Measurements from ENCODE around the gene NEGR1. TPM values are rescaled to one million over a fixed set of nuclear protein-coding genes. Genes with fewer than 3 reads are reported as not detected.

NEGR1 gene
- total and polyA plus RNA-seq, 2 experiments from 2014 or later: 0.57 to 0.94 TPM

DNA sequence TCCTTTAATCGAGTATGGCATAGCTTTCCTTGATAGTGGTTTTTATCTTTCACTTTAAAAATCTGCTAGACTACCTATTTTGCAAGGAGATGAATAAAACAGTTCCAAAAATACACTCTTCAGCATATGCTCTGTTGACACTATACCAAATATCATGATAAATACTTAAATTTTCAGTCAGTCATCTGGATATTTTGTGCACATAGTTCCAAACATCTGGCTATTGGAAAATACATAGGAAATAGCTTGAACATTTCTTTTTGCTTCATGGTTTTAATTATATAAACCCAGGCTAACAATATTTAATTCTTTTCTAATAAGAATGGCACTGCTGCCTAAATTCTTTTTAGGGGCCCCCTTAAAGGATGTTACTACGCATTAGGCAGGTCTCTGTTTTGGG, 342.1 kb downstream of the NEGR1 start:
- H3K36me3 Mint-ChIP-seq (ENCODE audit: low read depth): no peaks in the 10 kb centered on the region
- no peaks in the 10 kb centered on the region for H3K27me3 Mint-ChIP-seq (ENCODE audit: insufficient read depth, low read depth, poor library complexity)
- DNase-seq (ENCODE audit: low spot score) (no peak), ATAC-seq (no peak)
- H3K4me1 Mint-ChIP-seq: no peaks in the 10 kb centered on the region; the same call in 2 of the 3 replicates
- no peak overlapping the region for H3K4me3 Mint-ChIP-seq
- H3K79me2 ChIP-seq (replicated peaks; ENCODE audit: insufficient read depth): no peaks in the 10 kb centered on the region
- no peak overlapping the region for H3K4me2 ChIP-seq
- no peak overlapping the region for H3K4me3 ChIP-seq
- H3K27ac Mint-ChIP-seq: no peak overlapping the region
- H3F3A ChIP-seq (replicated peaks; ENCODE audit: low read depth): no peaks in the 10 kb centered on the region
- H4K20me1 ChIP-seq (replicated peaks; ENCODE audit: insufficient read depth): no peaks in the 10 kb centered on the region
- no peaks in the 10 kb centered on the region for H3K9me3 Mint-ChIP-seq
- H3K9me2 ChIP-seq (ENCODE audit: insufficient read depth): no peaks in the 10 kb centered on the region
- TF ChIP-seq NANOG (IDR thresholded peaks at IDR 0.05; ENCODE audit: borderline replicate concordance) (no peak), EZH2phosphoT487 (IDR thresholded peaks at IDR 0.05; ENCODE audit: unreplicated experiment) (no peak)
- TF ChIP-seq, protein P1, sequence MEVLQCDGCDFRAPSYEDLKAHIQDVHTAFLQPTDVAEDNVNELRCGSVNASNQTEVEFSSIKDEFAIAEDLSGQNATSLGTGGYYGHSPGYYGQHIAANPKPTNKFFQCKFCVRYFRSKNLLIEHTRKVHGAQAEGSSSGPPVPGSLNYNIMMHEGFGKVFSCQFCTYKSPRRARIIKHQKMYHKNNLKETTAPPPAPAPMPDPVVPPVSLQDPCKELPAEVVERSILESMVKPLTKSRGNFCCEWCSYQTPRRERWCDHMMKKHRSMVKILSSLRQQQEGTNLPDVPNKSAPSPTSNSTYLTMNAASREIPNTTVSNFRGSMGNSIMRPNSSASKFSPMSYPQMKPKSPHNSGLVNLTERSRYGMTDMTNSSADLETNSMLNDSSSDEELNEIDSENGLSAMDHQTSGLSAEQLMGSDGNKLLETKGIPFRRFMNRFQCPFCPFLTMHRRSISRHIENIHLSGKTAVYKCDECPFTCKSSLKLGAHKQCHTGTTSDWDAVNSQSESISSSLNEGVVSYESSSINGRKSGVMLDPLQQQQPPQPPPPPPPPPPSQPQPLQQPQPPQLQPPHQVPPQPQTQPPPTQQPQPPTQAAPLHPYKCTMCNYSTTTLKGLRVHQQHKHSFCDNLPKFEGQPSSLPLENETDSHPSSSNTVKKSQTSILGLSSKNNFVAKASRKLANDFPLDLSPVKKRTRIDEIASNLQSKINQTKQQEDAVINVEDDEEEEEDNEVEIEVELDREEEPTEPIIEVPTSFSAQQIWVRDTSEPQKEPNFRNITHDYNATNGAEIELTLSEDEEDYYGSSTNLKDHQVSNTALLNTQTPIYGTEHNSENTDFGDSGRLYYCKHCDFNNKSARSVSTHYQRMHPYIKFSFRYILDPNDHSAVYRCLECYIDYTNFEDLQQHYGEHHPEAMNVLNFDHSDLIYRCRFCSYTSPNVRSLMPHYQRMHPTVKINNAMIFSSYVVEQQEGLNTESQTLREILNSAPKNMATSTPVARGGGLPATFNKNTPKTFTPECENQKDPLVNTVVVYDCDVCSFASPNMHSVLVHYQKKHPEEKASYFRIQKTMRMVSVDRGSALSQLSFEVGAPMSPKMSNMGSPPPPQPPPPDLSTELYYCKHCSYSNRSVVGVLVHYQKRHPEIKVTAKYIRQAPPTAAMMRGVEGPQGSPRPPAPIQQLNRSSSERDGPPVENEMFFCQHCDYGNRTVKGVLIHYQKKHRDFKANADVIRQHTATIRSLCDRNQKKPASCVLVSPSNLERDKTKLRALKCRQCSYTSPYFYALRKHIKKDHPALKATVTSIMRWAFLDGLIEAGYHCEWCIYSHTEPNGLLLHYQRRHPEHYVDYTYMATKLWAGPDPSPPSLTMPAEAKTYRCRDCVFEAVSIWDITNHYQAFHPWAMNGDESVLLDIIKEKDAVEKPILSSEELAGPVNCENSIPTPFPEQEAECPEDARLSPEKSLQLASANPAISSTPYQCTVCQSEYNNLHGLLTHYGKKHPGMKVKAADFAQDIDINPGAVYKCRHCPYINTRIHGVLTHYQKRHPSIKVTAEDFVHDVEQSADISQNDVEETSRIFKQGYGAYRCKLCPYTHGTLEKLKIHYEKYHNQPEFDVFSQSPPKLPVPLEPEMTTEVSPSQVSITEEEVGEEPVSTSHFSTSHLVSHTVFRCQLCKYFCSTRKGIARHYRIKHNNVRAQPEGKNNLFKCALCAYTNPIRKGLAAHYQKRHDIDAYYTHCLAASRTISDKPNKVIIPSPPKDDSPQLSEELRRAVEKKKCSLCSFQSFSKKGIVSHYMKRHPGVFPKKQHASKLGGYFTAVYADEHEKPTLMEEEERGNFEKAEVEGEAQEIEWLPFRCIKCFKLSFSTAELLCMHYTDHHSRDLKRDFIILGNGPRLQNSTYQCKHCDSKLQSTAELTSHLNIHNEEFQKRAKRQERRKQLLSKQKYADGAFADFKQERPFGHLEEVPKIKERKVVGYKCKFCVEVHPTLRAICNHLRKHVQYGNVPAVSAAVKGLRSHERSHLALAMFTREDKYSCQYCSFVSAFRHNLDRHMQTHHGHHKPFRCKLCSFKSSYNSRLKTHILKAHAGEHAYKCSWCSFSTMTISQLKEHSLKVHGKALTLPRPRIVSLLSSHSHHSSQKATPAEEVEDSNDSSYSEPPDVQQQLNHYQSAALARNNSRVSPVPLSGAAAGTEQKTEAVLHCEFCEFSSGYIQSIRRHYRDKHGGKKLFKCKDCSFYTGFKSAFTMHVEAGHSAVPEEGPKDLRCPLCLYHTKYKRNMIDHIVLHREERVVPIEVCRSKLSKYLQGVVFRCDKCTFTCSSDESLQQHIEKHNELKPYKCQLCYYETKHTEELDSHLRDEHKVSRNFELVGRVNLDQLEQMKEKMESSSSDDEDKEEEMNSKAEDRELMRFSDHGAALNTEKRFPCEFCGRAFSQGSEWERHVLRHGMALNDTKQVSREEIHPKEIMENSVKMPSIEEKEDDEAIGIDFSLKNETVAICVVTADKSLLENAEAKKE (CRISPR knock-in tag; IDR thresholded peaks at IDR 0.05): no peak
- no peaks in the 10 kb centered on the region for H3K4me1 ChIP-seq (ENCODE audit: insufficient read depth)
- H3K27ac ChIP-seq (ENCODE audit: low read depth): no peak overlapping the region
- H3K27me3 ChIP-seq (ENCODE audit: insufficient read depth): no peaks in the 10 kb centered on the region
- no peaks in the 10 kb centered on the region for H3K36me3 ChIP-seq (ENCODE audit: insufficient read depth)
- no peak overlapping the region for H2AFZ ChIP-seq

DNA sequence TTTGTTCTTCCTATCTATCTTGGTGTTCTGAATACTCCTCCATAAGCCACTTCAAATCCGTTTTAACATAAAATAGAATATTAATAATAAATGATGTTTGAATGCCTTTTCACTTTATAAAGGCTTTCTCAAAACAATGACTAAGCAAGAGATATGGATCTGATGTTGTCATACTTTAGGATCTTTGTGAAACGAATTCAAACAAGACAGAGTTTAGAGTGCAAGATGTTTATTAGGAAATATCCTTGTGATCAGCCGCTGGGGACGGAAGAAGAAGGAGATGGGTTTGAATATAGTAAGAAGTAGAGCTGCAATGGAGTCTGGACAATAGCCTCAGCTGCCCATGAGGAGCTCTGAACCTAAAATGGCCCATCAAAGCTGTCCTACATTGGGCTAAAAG, 351.8 kb downstream of the NEGR1 start:
- Mint-ChIP-seq H3K27ac (no peak overlapping the region; the same call in 1 of the 2 replicates), H3K36me3 (ENCODE audit: low read depth) (no peaks in the 10 kb centered on the region), H3K4me3 (no peak overlapping the region), H3K27me3 (ENCODE audit: insufficient read depth, low read depth, poor library complexity) (no peaks in the 10 kb centered on the region), H3K4me1 (no peaks in the 10 kb centered on the region), H3K9me3 (no peaks in the 10 kb centered on the region)
- H3K36me3 ChIP-seq (ENCODE audit: insufficient read depth): no peaks in the 10 kb centered on the region
- no peak for TF ChIP-seq POLR2AphosphoS5 (IDR thresholded peaks at IDR 0.05; ENCODE audit: low read depth)
- no peak for TF ChIP-seq ZNF331 (CRISPR knock-in tag; IDR thresholded peaks at IDR 0.05; ENCODE audit: low read depth)
- TF ChIP-seq EZH2 (IDR thresholded peaks at IDR 0.05; ENCODE audit: low read depth, unreplicated experiment): no peak
- TF ChIP-seq, protein P2, sequence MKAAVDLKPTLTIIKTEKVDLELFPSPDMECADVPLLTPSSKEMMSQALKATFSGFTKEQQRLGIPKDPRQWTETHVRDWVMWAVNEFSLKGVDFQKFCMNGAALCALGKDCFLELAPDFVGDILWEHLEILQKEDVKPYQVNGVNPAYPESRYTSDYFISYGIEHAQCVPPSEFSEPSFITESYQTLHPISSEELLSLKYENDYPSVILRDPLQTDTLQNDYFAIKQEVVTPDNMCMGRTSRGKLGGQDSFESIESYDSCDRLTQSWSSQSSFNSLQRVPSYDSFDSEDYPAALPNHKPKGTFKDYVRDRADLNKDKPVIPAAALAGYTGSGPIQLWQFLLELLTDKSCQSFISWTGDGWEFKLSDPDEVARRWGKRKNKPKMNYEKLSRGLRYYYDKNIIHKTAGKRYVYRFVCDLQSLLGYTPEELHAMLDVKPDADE (IDR thresholded peaks at IDR 0.05): no peak
- TF ChIP-seq JUNB (IDR thresholded peaks at IDR 0.05; ENCODE audit: unreplicated experiment): no peak
- H3K27ac ChIP-seq (ENCODE audit: low read depth): no peak overlapping the region
- DNase-seq (ENCODE audit: low spot score) (no peak), ATAC-seq (no peak)
- no peaks in the 10 kb centered on the region for H3K27me3 ChIP-seq (ENCODE audit: insufficient read depth)
- H3K79me2 ChIP-seq (replicated peaks; ENCODE audit: insufficient read depth): no peaks in the 10 kb centered on the region
- H4K20me1 ChIP-seq (replicated peaks; ENCODE audit: insufficient read depth): no peaks in the 10 kb centered on the region
- no peaks in the 10 kb centered on the region for H3K9me2 ChIP-seq (ENCODE audit: insufficient read depth)
- no peaks in the 10 kb centered on the region for H3F3A ChIP-seq (replicated peaks; ENCODE audit: low read depth)
- H3K4me3 ChIP-seq: no peak overlapping the region
- H3K4me1 ChIP-seq (ENCODE audit: insufficient read depth): no peaks in the 10 kb centered on the region
- no peak overlapping the region for H3K4me2 ChIP-seq
- H2AFZ ChIP-seq: no peak overlapping the region

Data from GM23338 (cell line).